GM12892 (cell line): Measurements from ENCODE around the gene CYGB.

ENCODE experiments used
- POLR2A ChIP-seq: IDR thresholded peaks from 2 replicates; pipeline ENCODE4 v1.6.1; 2011; ENCODE audit warnings: low read depth, low read length, control low read depth
- POLR2AphosphoS5 ChIP-seq: IDR thresholded peaks from 2 replicates; pipeline ENCODE4 v1.6.1; 2011; ENCODE audit warnings: low read depth, low read length, control low read depth

DNA sequence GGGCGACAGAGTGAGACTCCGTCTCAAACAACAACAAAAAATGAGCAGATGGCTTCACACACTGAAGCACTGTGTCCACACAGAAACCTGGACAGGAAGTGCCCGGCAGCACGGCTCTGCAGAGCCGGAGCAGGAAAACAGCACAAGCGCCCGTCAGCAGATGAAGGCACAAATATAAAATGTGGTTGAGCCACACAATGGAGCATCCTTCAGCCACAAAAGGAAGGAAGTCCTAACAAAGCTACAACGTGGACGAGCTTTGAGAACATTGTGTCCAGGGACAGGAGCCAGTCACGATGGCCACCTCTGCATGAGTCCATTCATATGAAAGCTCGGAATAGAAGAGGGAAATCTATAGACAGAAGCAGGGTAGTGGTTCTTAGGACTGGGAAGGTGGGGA lies 51.9 kb downstream of the CYGB start:
- TF ChIP-seq POLR2AphosphoS5: no peak
- no peak for TF ChIP-seq POLR2A
